Neural progenitor cell (in vitro differentiated cells): Measurements from ENCODE around the gene SNAI3. TPM values are rescaled to one million over a fixed set of nuclear protein-coding genes. Genes with fewer than 3 reads are reported as not detected.

ENCODE experiments used
- DNase-seq: peaks from one replicate; pipeline ENCODE4 v3.0.0-alpha.2; 2016; ENCODE audit warnings: low spot score
- H2AFZ ChIP-seq: fragments of 200-600 bp; sonication (generic); replicated peaks from 2 replicates; pipeline ENCODE4 v1.6.1; 2016; ENCODE audit warnings: antibody characterized with exemption
- H3F3A ChIP-seq: fragments of 200-600 bp; sonication (generic); 2 replicates; pipeline ENCODE4 v1.6.1; 2016; ENCODE audit warnings: antibody characterized with exemption, low read depth
- H3K27ac ChIP-seq: fragments of 200-600 bp; sonication (generic); 2 replicates; pipeline ENCODE4 v1.5.1; 2016; ENCODE audit warnings: mild to moderate bottlenecking
- H3K27me3 ChIP-seq: fragments of 200-600 bp; sonication (generic); 2 replicates; pipeline ENCODE4 v1.6.1; 2016; ENCODE audit warnings: mild to moderate bottlenecking, moderate library complexity
- H3K36me3 ChIP-seq: fragments of 200-600 bp; sonication (generic); 2 replicates; pipeline ENCODE4 v1.5.1; 2016
- H3K4me1 ChIP-seq: fragments of 200-600 bp; sonication (generic); 2 replicates; pipeline ENCODE4 v1.6.1; 2016; ENCODE audit warnings: mixed run types
- H3K4me2 ChIP-seq: fragments of 200-600 bp; sonication (generic); 2 replicates; pipeline ENCODE4 v1.6.1; 2016
- H3K4me3 ChIP-seq: fragments of 200-600 bp; sonication (generic); 2 replicates; pipeline ENCODE4 v1.5.1; 2016
- H3K79me2 ChIP-seq: fragments of 200-600 bp; sonication (generic); 2 replicates; pipeline ENCODE4 v1.6.1; 2016; ENCODE audit warnings: low read depth
- H3K9ac ChIP-seq: fragments of 200-600 bp; sonication (generic); 2 replicates; pipeline ENCODE4 v1.6.1; 2016
- H3K9me3 ChIP-seq: fragments of 200-600 bp; sonication (generic); 2 replicates; pipeline ENCODE4 v1.5.1; 2016; ENCODE audit warnings: low read depth
- H4K20me1 ChIP-seq: fragments of 200-600 bp; sonication (generic); 2 replicates; pipeline ENCODE4 v1.6.1; 2016; ENCODE audit warnings: low read depth
- H3K27ac Mint-ChIP-seq: 3 replicates; pipeline ENCODE4 v1.8.0; 2021; ENCODE audit warnings: mixed read lengths
- H3K27me3 Mint-ChIP-seq: 2 replicates; pipeline ENCODE4 v1.8.0; 2022; ENCODE audit warnings: low read depth, mild to moderate bottlenecking, inconsistent platforms, moderate library complexity, mixed read lengths; ENCODE audit not compliant: insufficient read depth
- H3K36me3 Mint-ChIP-seq: 3 replicates; pipeline ENCODE4 v1.8.0; 2021; ENCODE audit warnings: mixed read lengths
- H3K4me1 Mint-ChIP-seq: 3 replicates; pipeline ENCODE4 v1.8.0; 2021; ENCODE audit warnings: mixed read lengths
- H3K4me3 Mint-ChIP-seq: 3 replicates; pipeline ENCODE4 v1.8.0; 2021; ENCODE audit warnings: mild to moderate bottlenecking, moderate library complexity, mixed read lengths
- H3K9me3 Mint-ChIP-seq: 3 replicates; pipeline ENCODE4 v1.8.0; 2020; ENCODE audit warnings: mixed read lengths
- EZH2 ChIP-seq: fragments of 200-600 bp; sonication (generic); IDR thresholded peaks from 2 replicates; pipeline ENCODE4 v1.6.1; 2017; ENCODE audit warnings: antibody characterized with exemption, mild to moderate bottlenecking, moderate library complexity
- EZH2phosphoT487 ChIP-seq: fragments of 200-600 bp; sonication (generic); IDR thresholded peaks from 2 replicates; pipeline ENCODE4 v1.6.1; 2017; ENCODE audit warnings: antibody characterized with exemption
- total RNA-seq: library from RNA; depleted of rRNA; stranded (reverse); fragments of >200 nt; gene quantifications from 2 replicates; pipeline ENCODE4 v1.2.3, GENCODE V29; 2015; ENCODE audit warnings: low replicate concordance
- TF ChIP-seq, protein P1 (sequence below): fragments of 200-600 bp; sonication (generic); IDR thresholded peaks from 2 replicates; pipeline ENCODE4 v1.5.1; 2017; ENCODE audit warnings: antibody characterized with exemption, mild to moderate bottlenecking

SNAI3 gene
- total RNA-seq, 1 donor from 2014 or later: not detected

DNA sequence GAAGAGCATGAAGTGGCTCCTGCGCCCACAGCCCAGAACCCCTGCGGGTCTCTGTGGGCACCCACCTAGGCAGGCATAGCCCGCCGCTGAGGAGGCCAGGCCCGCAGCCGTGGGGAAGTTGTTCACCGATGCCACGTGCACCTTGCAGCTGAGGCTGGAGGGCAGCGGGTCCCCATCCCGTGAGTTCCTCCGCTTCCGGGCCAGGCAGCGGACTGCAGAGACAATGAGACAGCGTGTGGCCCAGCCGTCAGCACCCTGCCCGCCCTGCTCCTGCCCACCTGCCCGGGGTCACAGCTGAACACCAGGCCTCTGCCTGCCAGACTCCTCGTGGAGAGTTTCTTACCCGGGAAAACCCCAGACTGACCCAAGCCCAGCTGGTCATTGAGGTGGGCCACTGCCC is 28.9 kb downstream of the SNAI3 start:
- TF ChIP-seq, protein P1, sequence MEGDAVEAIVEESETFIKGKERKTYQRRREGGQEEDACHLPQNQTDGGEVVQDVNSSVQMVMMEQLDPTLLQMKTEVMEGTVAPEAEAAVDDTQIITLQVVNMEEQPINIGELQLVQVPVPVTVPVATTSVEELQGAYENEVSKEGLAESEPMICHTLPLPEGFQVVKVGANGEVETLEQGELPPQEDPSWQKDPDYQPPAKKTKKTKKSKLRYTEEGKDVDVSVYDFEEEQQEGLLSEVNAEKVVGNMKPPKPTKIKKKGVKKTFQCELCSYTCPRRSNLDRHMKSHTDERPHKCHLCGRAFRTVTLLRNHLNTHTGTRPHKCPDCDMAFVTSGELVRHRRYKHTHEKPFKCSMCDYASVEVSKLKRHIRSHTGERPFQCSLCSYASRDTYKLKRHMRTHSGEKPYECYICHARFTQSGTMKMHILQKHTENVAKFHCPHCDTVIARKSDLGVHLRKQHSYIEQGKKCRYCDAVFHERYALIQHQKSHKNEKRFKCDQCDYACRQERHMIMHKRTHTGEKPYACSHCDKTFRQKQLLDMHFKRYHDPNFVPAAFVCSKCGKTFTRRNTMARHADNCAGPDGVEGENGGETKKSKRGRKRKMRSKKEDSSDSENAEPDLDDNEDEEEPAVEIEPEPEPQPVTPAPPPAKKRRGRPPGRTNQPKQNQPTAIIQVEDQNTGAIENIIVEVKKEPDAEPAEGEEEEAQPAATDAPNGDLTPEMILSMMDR: no peak
- TF ChIP-seq EZH2 (no peak), EZH2phosphoT487 (no peak)

DNA sequence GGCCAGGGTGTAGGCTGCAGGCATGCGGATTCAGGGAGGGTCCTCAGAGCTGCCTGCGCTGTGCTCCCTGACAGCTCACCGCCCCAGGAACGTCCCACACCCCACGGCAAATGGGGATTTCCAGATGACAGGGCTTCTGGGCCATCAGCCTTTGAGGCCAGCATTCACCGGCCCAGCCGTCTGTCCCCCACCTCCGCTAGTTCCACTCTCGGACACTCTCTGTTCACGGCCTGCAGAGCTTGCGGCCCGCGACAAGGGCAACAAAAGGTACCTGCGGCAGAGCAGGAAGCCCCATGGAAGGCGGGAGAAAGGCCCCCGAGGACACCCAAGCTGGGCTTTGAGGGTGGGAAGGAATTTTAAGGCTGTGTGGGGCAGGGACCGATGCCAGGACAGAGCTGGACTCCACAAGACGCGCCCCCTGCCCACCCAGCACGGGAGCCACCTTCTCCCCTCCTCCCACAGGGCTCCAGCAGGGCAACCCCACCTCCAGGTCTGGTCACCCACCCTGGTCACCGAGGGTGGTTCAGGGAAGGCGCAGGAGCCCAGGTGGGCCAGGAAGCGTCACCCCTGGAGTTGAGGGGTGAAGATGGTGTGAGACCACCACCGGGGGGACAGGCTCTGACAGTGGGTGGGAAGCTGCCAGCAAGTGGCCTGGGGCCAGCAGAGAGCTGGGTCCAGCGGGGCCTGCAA is 29.9 kb downstream of the SNAI3 start:
- H3K4me1 ChIP-seq: peaks cover under 1% of the 10 kb centered on the region
- H3K27me3 ChIP-seq: no peaks in the 10 kb centered on the region
- Mint-ChIP-seq H3K4me1 (peaks cover 12% of the 10 kb centered on the region), H3K27me3 (peaks cover 7% of the 10 kb centered on the region), H3K27ac (no peak overlapping the region), H3K4me3 (no peak overlapping the region), H3K9me3 (no peaks in the 10 kb centered on the region), H3K36me3 (peaks cover 2% of the 10 kb centered on the region)
- H2AFZ ChIP-seq: no peak overlapping the region
- peaks cover 28% of the 10 kb centered on the region for H3K79me2 ChIP-seq
- peaks cover 37% of the 10 kb centered on the region for H4K20me1 ChIP-seq
- no peak overlapping the region for H3K27ac ChIP-seq
- TF ChIP-seq EZH2: no peak
- H3K36me3 ChIP-seq: no peaks in the 10 kb centered on the region
- no peak overlapping the region for H3K4me3 ChIP-seq
- peaks cover 10% of the 10 kb centered on the region for H3F3A ChIP-seq
- DNase-seq: no peak
- no peak overlapping the region for H3K4me2 ChIP-seq
- no peaks in the 10 kb centered on the region for H3K9me3 ChIP-seq
- no peak overlapping the region for H3K9ac ChIP-seq

More for the DNA sequence above, 28.9 kb downstream of the SNAI3 start:
- Histone ChIP-seq H3K4me2 (no peak overlapping the region), H3K27ac (no peak overlapping the region), H3K4me3 (no peak overlapping the region), H3K27me3 (no peaks in the 10 kb centered on the region), H3K9me3 (no peaks in the 10 kb centered on the region), H3K9ac (no peak overlapping the region), H3K4me1 (peaks cover 4% of the 10 kb centered on the region), H2AFZ (no peak overlapping the region), H3K36me3 (no peaks in the 10 kb centered on the region), H3F3A (peaks cover 4% of the 10 kb centered on the region), H3K79me2 (peaks cover 37% of the 10 kb centered on the region), H4K20me1 (peaks cover 39% of the 10 kb centered on the region)
- H3K9me3 Mint-ChIP-seq: no peaks in the 10 kb centered on the region
- DNase-seq: no peak
- H3K27ac Mint-ChIP-seq: no peak overlapping the region
- no peak overlapping the region for H3K4me3 Mint-ChIP-seq
- peaks cover 2% of the 10 kb centered on the region for H3K36me3 Mint-ChIP-seq
- H3K27me3 Mint-ChIP-seq: peaks cover 7% of the 10 kb centered on the region
- H3K4me1 Mint-ChIP-seq: peaks cover 16% of the 10 kb centered on the region

DNA sequence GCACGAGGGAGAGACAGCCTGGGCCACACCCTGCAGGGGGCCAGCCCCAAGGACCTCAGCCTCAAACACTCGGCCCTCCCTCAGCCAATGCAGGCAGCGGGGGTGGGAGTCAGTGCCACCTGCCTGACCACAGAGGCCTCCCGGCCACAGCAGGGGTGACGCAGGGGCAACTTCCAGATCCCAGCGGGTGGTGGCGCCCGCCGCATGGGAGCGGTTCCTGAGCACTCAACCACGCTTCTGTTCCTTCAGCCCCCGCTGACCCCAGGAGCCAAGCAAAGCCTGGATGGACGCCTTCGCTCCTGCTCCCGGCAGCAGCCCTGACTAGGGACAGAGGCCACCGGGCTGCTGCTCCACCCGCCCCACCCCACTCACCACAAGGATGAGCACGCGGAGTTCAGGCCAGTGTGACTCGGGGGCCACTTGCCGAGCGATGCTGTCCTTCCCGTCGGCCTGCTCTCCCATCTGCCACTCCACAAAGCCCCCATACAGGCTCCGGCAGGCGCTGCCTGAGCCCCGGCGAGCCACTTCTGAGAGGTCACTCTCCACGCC is 30.5 kb downstream of the SNAI3 start:
- H3K9me3 Mint-ChIP-seq: no peaks in the 10 kb centered on the region
- peaks cover 10% of the 10 kb centered on the region for H3F3A ChIP-seq
- H3K4me1 Mint-ChIP-seq: peaks cover 10% of the 10 kb centered on the region
- H3K27me3 Mint-ChIP-seq: peaks cover 7% of the 10 kb centered on the region
- no peak overlapping the region for H3K4me2 ChIP-seq
- no peak for DNase-seq
- H4K20me1 ChIP-seq: peaks cover 35% of the 10 kb centered on the region
- no peak overlapping the region for H2AFZ ChIP-seq
- H3K9ac ChIP-seq: no peak overlapping the region
- H3K4me3 Mint-ChIP-seq: no peak overlapping the region
- H3K79me2 ChIP-seq: peaks cover 21% of the 10 kb centered on the region
- TF ChIP-seq, protein P1: no peak
- no peak for TF ChIP-seq EZH2phosphoT487
- no peak for TF ChIP-seq EZH2
- no peaks in the 10 kb centered on the region for H3K36me3 ChIP-seq
- H3K9me3 ChIP-seq: no peaks in the 10 kb centered on the region
- H3K27ac Mint-ChIP-seq: no peak overlapping the region
- no peak overlapping the region for H3K27ac ChIP-seq
- no peaks in the 10 kb centered on the region for H3K27me3 ChIP-seq
- peaks cover 2% of the 10 kb centered on the region for H3K36me3 Mint-ChIP-seq
- peaks cover 5% of the 10 kb centered on the region for H3K4me1 ChIP-seq
- H3K4me3 ChIP-seq: no peak overlapping the region

DNA sequence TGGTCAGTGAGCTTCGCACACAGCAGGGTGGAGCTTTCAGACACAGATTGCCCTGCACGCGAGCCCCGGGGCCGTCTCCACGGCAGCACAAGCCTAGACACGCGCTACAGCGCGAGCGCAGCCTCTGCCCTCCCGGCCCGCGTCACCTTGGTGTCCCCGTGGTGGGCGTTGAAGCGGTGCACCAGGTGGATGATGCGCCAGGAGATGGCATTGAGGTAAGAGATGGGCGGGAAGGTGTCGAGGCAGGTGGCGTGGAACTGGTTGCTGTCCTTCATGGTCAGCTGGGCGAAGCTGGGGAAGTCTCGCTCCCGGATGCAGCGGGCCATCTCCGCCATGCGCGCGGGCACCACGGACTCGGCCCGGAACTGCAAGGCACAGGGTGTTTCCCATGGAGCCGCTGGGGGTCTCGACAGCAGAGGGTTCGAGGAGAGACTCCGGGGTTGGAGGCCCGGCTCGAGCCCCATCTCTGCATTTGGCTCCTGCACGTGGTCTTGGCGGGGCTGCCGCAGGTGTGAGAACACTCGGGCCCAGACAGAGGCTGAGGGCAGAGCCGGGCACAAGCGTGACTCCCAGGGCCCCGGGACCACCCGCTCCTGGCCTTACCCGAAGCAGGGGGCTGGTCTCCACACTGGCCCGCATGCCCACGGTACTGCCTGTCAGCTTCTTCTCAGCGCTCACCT is 31.1 kb downstream of the SNAI3 start:
- DNase-seq: no peak
- Histone ChIP-seq H3K9me3 (no peaks in the 10 kb centered on the region), H3K36me3 (no peaks in the 10 kb centered on the region), H3K4me3 (no peak overlapping the region), H4K20me1 (peaks cover 32% of the 10 kb centered on the region), H2AFZ (no peak overlapping the region), H3K27me3 (no peaks in the 10 kb centered on the region), H3K4me1 (peaks cover 5% of the 10 kb centered on the region), H3K27ac (no peak overlapping the region), H3K4me2 (no peak overlapping the region), H3K9ac (no peak overlapping the region), H3K79me2 (peaks cover 18% of the 10 kb centered on the region), H3F3A (peaks cover 10% of the 10 kb centered on the region)
- no peak for TF ChIP-seq EZH2
- no peak for TF ChIP-seq EZH2phosphoT487
- TF ChIP-seq, protein P1: no peak
- H3K4me3 Mint-ChIP-seq: peak overlapping the region; percentile 48
- H3K27me3 Mint-ChIP-seq: peaks cover 8% of the 10 kb centered on the region
- no peaks in the 10 kb centered on the region for H3K9me3 Mint-ChIP-seq
- peaks cover 2% of the 10 kb centered on the region for H3K36me3 Mint-ChIP-seq
- H3K27ac Mint-ChIP-seq: no peak overlapping the region
- H3K4me1 Mint-ChIP-seq: peaks cover 11% of the 10 kb centered on the region
